ENCODE results near the gene CNTNAP5.

CNTNAP5 gene

GRCh38 chr2:124867247-124867646 lies 842.2 kb downstream of the CNTNAP5 start:
- H3K27ac ChIP-seq: no peak overlapping the region
- H3K4me3 ChIP-seq: no peak overlapping the region
- no peak for TF ChIP-seq CTCF (IDR thresholded peaks at IDR 0.05)
- no peak for DNase-seq (ENCODE audit: low spot score)

GRCh38 chr2:124874219-124874618 lies 849.1 kb downstream of the CNTNAP5 start:
- TF ChIP-seq CTCF (IDR thresholded peaks at IDR 0.05): no peak
- no peak for DNase-seq (ENCODE audit: low spot score)
- no peak overlapping the region for H3K4me3 ChIP-seq
- no peak overlapping the region for H3K27ac ChIP-seq

GRCh38 chr2:124874676-124875075 lies 849.6 kb downstream of the CNTNAP5 start:
- Histone ChIP-seq H3K4me3 (no peak overlapping the region), H3K27ac (no peak overlapping the region)
- no peak for TF ChIP-seq CTCF (IDR thresholded peaks at IDR 0.05)
- no peak for DNase-seq (ENCODE audit: low spot score)

- TF ChIP-seq CTCF (IDR thresholded peaks at IDR 0.05): no peak
- no peak overlapping the region for H3K4me3 ChIP-seq
- DNase-seq (ENCODE audit: low spot score): no peak
- H3K27ac ChIP-seq: no peak overlapping the region
Measured at GRCh38 chr2:124875627-124876244, 850.6 kb downstream of the CNTNAP5 start.

- DNase-seq (ENCODE audit: low spot score): no peak
- Histone ChIP-seq H3K4me3 (no peak overlapping the region), H3K27ac (no peak overlapping the region)
- TF ChIP-seq CTCF (IDR thresholded peaks at IDR 0.05): no peak
Measured at GRCh38 chr2:124877141-124877577, 852.1 kb downstream of the CNTNAP5 start.

GRCh38 chr2:124879640-124880039 lies 854.6 kb downstream of the CNTNAP5 start:
- no peak for DNase-seq (ENCODE audit: low spot score)
- Histone ChIP-seq H3K27ac (no peak overlapping the region), H3K4me3 (no peak overlapping the region)
- no peak for TF ChIP-seq CTCF (IDR thresholded peaks at IDR 0.05)

- DNase-seq (ENCODE audit: low spot score): no peak
- Histone ChIP-seq H3K27ac (no peak overlapping the region), H3K4me3 (no peak overlapping the region)
- no peak for TF ChIP-seq CTCF (IDR thresholded peaks at IDR 0.05)
Measured at GRCh38 chr2:124880995-124881394, 855.9 kb downstream of the CNTNAP5 start.

Measured in coronary artery (tissue), 2 donors.